ENCODE measurements around the gene DMD.
"Not testable (repeated sequence)": the region's sequence is repeated elsewhere in the genome, so short reads cannot be mapped to it uniquely, and the experiment has no call there.

Gene DMD

DNA sequence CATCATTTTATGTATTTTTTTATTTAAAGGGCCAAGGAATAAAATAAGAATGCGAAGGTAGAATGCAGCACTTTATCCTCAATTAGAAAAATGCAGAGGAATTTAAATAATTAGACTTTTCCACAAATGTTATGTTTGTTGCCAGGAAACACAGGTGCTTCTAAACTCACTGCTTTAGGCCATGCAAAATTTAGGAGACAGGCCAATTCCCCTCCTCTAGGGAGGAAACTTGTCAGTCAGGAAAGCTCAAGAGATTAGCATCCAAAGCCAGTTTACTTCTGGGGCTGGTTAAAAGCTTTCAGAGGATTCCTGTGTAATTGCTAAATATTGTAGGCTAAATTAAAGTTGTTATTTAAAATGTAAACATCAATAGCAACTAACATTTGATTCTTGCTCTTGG, 124.5 kb downstream of the DMD start:
- H3K36me3 ChIP-seq (replicated peaks; ENCODE audit: low read depth, low read length): no peaks in the 10 kb centered on the region
- TF ChIP-seq EZH2phosphoT487 (IDR thresholded peaks at IDR 0.05; ENCODE audit: low read depth): no peak
- TF ChIP-seq, protein P1, sequence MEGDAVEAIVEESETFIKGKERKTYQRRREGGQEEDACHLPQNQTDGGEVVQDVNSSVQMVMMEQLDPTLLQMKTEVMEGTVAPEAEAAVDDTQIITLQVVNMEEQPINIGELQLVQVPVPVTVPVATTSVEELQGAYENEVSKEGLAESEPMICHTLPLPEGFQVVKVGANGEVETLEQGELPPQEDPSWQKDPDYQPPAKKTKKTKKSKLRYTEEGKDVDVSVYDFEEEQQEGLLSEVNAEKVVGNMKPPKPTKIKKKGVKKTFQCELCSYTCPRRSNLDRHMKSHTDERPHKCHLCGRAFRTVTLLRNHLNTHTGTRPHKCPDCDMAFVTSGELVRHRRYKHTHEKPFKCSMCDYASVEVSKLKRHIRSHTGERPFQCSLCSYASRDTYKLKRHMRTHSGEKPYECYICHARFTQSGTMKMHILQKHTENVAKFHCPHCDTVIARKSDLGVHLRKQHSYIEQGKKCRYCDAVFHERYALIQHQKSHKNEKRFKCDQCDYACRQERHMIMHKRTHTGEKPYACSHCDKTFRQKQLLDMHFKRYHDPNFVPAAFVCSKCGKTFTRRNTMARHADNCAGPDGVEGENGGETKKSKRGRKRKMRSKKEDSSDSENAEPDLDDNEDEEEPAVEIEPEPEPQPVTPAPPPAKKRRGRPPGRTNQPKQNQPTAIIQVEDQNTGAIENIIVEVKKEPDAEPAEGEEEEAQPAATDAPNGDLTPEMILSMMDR (IDR thresholded peaks at IDR 0.05; ENCODE audit: low read depth, low read length): no peak
- no peaks in the 10 kb centered on the region for H3K27me3 ChIP-seq (ENCODE audit: low read depth, low read length)
- no peak overlapping the region for H3K4me2 ChIP-seq (ENCODE audit: low read length)
- H3K27ac ChIP-seq (ENCODE audit: low read length): no peak overlapping the region
- H4K20me1 ChIP-seq (ENCODE audit: insufficient read depth, low read length): no peaks in the 10 kb centered on the region
- no peak overlapping the region for H3K9ac ChIP-seq (ENCODE audit: low read length)
- no peak overlapping the region for H3K4me3 ChIP-seq (ENCODE audit: low read length)
- H3K9me3 ChIP-seq (ENCODE audit: insufficient read depth, low read length): no peaks in the 10 kb centered on the region
- H3K79me2 ChIP-seq (ENCODE audit: low read length): no peaks in the 10 kb centered on the region
- H2AFZ ChIP-seq (ENCODE audit: low read depth, low read length): no peak overlapping the region
- H3K4me1 ChIP-seq (ENCODE audit: low read length): no peaks in the 10 kb centered on the region

DNA sequence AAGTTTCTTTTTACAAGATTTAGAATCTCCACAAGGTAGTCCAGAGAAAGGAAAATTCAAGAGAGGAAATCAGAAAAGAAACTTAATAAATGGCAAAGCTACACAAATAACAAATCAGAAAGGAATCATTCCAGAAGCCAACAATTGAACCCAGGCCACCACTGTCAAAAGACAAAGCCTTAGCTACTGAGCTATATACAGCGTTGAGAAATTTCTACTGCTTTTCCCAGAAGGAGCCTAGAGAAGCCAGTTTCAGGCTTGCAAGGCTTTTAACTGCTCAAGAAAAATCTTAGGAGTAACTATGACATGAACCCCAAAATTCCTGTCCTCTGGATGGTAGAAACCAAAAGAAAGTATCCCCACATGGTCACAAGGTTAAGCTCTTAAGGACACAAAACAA, 129.0 kb downstream of the DMD start:
- no peaks in the 10 kb centered on the region for H3K4me1 ChIP-seq (ENCODE audit: low read length)
- H3K79me2 ChIP-seq (ENCODE audit: low read length): no peaks in the 10 kb centered on the region
- H2AFZ ChIP-seq (ENCODE audit: low read depth, low read length): no peak overlapping the region
- no peaks in the 10 kb centered on the region for H3K36me3 ChIP-seq (replicated peaks; ENCODE audit: low read depth, low read length)
- H3K9me3 ChIP-seq (ENCODE audit: insufficient read depth, low read length): no peaks in the 10 kb centered on the region
- H3K27me3 ChIP-seq (ENCODE audit: low read depth, low read length): no peaks in the 10 kb centered on the region
- H3K27ac ChIP-seq (ENCODE audit: low read length): no peak overlapping the region
- no peak overlapping the region for H3K4me3 ChIP-seq (ENCODE audit: low read length)
- H4K20me1 ChIP-seq (ENCODE audit: insufficient read depth, low read length): no peaks in the 10 kb centered on the region
- H3K4me2 ChIP-seq (ENCODE audit: low read length): no peak overlapping the region
- no peak for TF ChIP-seq EZH2phosphoT487 (IDR thresholded peaks at IDR 0.05; ENCODE audit: low read depth)
- TF ChIP-seq, protein P1 (IDR thresholded peaks at IDR 0.05; ENCODE audit: low read depth, low read length): no peak
- no peak overlapping the region for H3K9ac ChIP-seq (ENCODE audit: low read length)

DNA sequence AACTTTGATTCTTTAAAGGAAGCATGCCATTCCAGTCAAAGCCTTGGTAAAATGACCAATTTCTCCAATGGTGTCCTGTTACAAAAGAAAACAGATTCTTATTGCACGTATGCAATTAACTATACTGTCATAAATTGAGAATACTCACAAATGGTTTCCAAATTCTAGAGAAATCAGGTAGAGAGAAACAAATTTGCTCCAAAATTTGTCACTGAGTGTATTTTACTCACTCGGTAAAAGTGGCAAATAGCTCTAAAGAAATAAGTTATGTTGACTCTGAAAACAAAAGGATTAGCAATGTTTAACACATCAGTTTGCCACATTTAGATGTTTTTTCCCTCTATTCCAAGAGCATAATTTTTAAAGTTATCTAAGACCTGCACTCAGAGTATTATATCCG, 133.1 kb downstream of the DMD start:
- H3K4me2 ChIP-seq (ENCODE audit: low read length): no peak overlapping the region
- H3K27me3 ChIP-seq (ENCODE audit: low read depth, low read length): no peaks in the 10 kb centered on the region
- H3K27ac ChIP-seq (ENCODE audit: low read length): no peak overlapping the region
- no peaks in the 10 kb centered on the region for H4K20me1 ChIP-seq (ENCODE audit: insufficient read depth, low read length)
- no peaks in the 10 kb centered on the region for H3K4me1 ChIP-seq (ENCODE audit: low read length)
- H3K9ac ChIP-seq (ENCODE audit: low read length): no peak overlapping the region
- no peaks in the 10 kb centered on the region for H3K36me3 ChIP-seq (replicated peaks; ENCODE audit: low read depth, low read length)
- H3K4me3 ChIP-seq (ENCODE audit: low read length): no peak overlapping the region
- no peaks in the 10 kb centered on the region for H3K9me3 ChIP-seq (ENCODE audit: insufficient read depth, low read length)
- TF ChIP-seq, protein P1 (IDR thresholded peaks at IDR 0.05; ENCODE audit: low read depth, low read length): no peak
- no peaks in the 10 kb centered on the region for H3K79me2 ChIP-seq (ENCODE audit: low read length)
- H2AFZ ChIP-seq (ENCODE audit: low read depth, low read length): no peak overlapping the region

DNA sequence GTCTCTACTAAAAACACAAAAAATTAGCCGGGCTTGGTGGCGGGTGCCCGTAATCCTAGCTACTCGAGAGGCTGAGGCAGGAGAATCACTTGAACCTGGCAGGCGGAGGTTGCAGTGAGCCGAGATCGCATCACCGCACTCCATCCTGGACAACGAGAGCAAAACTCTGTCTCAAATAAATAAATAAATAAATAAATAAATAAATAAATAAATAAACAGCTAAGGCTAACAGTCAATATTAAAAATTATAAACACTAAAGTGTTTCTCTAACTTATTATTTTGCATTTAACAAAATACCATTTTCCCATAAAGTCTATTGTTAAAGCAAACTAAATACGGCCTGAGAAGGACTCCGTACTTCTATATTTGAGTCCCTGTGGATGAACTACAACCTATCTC, 137.7 kb downstream of the DMD start:
- H3K27me3 ChIP-seq (ENCODE audit: low read depth, low read length): not testable (repeated sequence)

DNA sequence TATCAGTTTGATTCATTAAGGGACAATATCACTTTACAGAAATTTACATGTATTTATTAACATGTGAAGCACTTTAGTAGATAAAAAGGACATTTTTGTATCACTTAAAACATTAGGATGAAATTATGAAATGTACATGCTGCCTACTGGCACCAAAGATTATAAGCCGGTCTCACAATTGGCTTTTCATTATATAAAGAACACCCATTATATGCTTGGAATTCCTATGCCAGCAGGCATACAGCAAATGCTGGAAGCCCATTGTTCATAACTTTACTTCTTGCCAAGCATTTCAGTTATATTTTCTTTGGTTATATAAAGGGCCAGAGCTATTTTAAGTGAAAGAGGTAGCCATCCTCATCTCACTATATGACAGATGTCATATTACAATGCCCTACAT, 145.9 kb downstream of the DMD start:
- Histone ChIP-seq H3K27ac (ENCODE audit: low read length) (no peak overlapping the region), H3K4me1 (ENCODE audit: low read length) (no peaks in the 10 kb centered on the region), H2AFZ (ENCODE audit: low read depth, low read length) (no peak overlapping the region), H4K20me1 (ENCODE audit: insufficient read depth, low read length) (no peaks in the 10 kb centered on the region), H3K79me2 (ENCODE audit: low read length) (no peaks in the 10 kb centered on the region), H3K9ac (ENCODE audit: low read length) (no peak overlapping the region), H3K9me3 (ENCODE audit: insufficient read depth, low read length) (no peaks in the 10 kb centered on the region), H3K4me3 (ENCODE audit: low read length) (no peak overlapping the region), H3K4me2 (ENCODE audit: low read length) (no peak overlapping the region), H3K27me3 (ENCODE audit: low read depth, low read length) (no peaks in the 10 kb centered on the region), H3K36me3 (replicated peaks; ENCODE audit: low read depth, low read length) (no peaks in the 10 kb centered on the region)
- no peak for TF ChIP-seq EZH2phosphoT487 (IDR thresholded peaks at IDR 0.05; ENCODE audit: low read depth)

More for the DNA sequence above, 137.7 kb downstream of the DMD start:
- not testable (repeated sequence) for H3K27ac ChIP-seq (ENCODE audit: low read length); H4K20me1 ChIP-seq (ENCODE audit: insufficient read depth, low read length); H3K79me2 ChIP-seq (ENCODE audit: low read length); H3K9me3 ChIP-seq (ENCODE audit: insufficient read depth, low read length); H3K36me3 ChIP-seq (replicated peaks; ENCODE audit: low read depth, low read length); H3K4me3 ChIP-seq (ENCODE audit: low read length); H3K4me1 ChIP-seq (ENCODE audit: low read length); H3K9ac ChIP-seq (ENCODE audit: low read length); H3K4me2 ChIP-seq (ENCODE audit: low read length); H2AFZ ChIP-seq (ENCODE audit: low read depth, low read length)

All from OCI-LY3 (cell line).